Measurements from ENCODE around the gene UPF1. TPM values are rescaled to one million over a fixed set of nuclear protein-coding genes. Genes with fewer than 3 reads are reported as not detected.

UPF1 gene
- polyA plus RNA-seq (2013), result 23.2 TPM

DNA sequence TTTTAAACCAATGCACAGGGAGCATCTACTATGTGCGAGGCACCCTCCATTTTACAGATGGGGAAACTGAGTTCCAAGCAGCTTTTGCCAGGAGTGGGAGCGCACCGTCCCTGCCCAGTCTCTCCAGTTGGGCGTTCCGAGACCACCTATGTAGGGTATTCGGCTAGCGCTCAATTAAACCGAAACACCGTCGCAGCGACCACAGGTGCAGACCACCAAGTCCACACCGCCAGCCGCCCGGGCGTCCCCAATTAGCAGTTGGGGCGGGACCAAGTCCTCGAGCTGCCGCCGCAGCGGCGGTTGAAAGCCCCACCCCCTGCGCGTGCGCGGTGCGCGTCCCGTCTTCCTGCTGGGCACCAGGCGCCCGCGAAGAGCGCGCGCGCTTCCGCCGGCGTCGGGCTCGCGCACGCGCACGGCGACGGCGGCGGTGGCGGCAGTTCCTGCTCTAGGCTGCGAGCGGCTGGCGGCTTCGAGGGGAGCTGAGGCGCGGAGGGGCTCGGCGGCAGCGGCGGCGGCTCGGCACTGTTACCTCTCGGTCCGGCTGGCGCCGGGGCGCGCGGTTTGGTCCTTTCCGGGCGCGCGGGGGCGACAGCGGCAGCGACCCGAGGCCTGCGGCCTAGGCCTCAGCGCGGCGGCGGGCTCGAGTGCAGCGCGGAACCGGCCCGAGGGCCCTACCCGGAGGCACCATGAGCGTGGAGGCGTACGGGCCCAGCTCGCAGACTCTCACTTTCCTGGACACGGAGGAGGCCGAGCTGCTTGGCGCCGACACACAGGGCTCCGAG lies at the start of gene UPF1:
UPF1 (plus strand) TSS at position 436 of the 782 bp plus-strand sequence; CDS start at position 687, 251 bp downstream.
- DNase-seq, result peak; percentile 93 to 97 (median 97)
- H3K4me1 ChIP-seq (ENCODE audit: control extremely low read depth in 1 of 4, control insufficient read depth in 4 of 4, insufficient read depth in 4 of 4, low read length in 3 of 4), result peaks cover 13 to 35% (median 24%) of the 10 kb centered on the region in 4 experiments
- 0% methylated on average over 92 of the region's 96 CpGs for WGBS (ENCODE audit: insufficient coverage)
- H3K27ac ChIP-seq (ENCODE audit: insufficient read depth in 1 of 2, low read depth in 1 of 2, low read length in 2 of 2, poor library complexity in 1 of 2, severe bottlenecking in 2 of 2), result peak within 1 kb of the TSS; percentile 43 to 83
- CTCF ChIA-PET, result interaction anchor here (0.8 to 2.1 kb wide), 4 partner anchors 14 to 382 kb away, joined by 3 to 8 read pairs (median 4); no protein-coding TSS in a partner anchor
- peak within 1 kb of the TSS; percentile 57 to 90 (median 70) for H3K4me3 ChIP-seq (ENCODE audit: control insufficient read depth in 1 of 7, extremely low read depth in 1 of 7, insufficient read depth in 4 of 7, low read depth in 2 of 7, low read length in 6 of 7)
- H3K9me3 ChIP-seq (ENCODE audit: control extremely low read depth in 1 of 5, control insufficient read depth in 4 of 5, insufficient read depth in 2 of 5, low read depth in 1 of 5, low read length in 4 of 5), result peaks cover 0 to 8% (median 0%) of the 10 kb centered on the region in 5 experiments
- POLR2A ChIA-PET, result interaction anchor here (0.6 to 1.3 kb wide), 4 partner anchors 42 to 689 kb away, joined by 3 to 4 read pairs (median 4); no protein-coding TSS in a partner anchor
- peaks cover 0 to 2% (median 0%) of the 10 kb centered on the region in 5 experiments for H3K27me3 ChIP-seq (replicated peaks in 2 of 5; ENCODE audit: control insufficient read depth in 4 of 5, insufficient read depth in 5 of 5, low read length in 4 of 5)
- peaks cover 4 to 27% (median 8%) of the 10 kb centered on the region in 4 experiments for H3K36me3 ChIP-seq (ENCODE audit: control insufficient read depth in 4 of 4, insufficient read depth in 4 of 4, low read length in 3 of 4)

DNA sequence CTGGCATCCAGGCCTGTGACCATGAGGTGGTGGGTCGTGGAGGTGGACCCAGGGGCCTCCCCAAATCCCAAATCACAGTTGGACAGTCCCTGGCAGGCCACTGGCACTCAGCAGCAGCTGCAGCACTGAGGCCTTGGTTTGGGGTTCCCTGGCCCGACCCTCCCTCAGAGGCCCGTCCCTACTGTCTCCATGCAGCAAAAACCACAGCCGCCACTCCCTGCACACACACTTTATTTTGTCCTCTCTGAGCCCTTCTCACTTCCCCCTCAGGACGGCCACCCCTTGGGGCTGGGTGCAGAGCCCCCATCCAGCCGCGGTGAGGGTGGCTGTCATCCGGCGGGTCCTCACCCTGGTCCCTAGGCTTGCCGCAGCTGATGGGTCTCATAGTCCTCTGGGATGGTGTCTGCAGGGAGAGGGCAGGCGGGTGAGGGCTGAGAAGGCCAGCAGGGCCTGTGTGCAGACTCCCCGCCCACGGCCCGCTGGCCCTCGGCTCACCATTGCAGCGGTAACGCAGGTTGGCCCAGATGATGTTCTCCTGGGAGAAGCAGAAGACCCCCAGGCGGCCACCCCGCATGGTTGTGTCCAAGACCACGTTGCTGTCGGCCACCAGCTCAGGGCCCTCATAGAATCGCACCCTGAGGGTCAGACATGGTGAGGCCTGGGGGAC lies 49.1 kb upstream of the UPF1 start:
- POLR2A ChIA-PET, result no interaction called here
- peaks cover 0 to 48% (median 14%) of the 10 kb centered on the region in 5 experiments for H3K27me3 ChIP-seq (replicated peaks in 2 of 5; ENCODE audit: control insufficient read depth in 4 of 5, insufficient read depth in 5 of 5, low read length in 4 of 5)

DNA sequence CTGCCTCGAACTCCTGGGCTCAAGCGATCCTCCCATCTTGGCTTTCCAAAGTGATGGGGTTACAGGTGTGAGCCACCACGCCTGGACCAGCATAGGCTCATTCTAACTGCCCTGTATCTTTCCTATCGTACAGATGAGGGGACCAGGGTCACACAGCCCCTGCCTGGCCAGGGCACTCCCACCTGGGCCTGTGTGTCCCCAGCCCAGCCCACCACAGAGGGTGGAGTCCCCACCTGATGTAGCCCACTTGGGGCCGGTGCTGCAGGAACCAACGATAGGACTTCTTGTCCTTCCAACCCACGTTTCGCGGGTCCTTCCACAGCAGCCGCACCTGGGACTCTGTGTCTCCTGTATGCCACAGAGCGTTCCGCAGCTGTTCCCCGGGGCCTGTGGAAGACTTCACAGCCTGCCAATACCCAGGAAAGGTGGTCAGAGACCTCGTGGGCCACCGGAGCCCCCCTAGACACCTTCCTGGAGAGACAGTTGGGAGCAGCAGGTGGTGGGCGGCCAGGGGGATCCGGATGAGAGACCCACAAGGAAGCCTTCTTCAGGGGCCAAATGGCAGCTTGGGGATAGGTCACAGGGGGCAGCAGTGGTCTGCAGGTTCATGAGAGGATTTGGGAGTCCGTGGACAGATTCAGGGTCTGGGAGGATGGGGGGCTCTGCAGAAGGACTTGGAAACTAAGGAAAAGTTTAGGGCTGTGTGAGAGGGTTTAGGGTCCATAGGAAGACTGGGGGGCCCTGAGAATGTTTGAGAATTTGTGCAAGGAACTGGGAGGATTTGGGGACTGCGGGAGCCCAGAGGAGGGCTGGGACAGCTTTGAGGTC lies 47.6 kb upstream of the UPF1 start:
- Histone ChIP-seq H3K4me3 (ENCODE audit: control insufficient read depth in 1 of 7, extremely low read depth in 1 of 7, insufficient read depth in 4 of 7, low read depth in 2 of 7, low read length in 6 of 7) (no peak overlapping the region), H3K4me1 (ENCODE audit: control extremely low read depth in 1 of 4, control insufficient read depth in 4 of 4, insufficient read depth in 4 of 4, low read length in 3 of 4) (peaks cover 0 to 23% (median 19%) of the 10 kb centered on the region in 4 experiments), H3K27me3 (replicated peaks in 2 of 5; ENCODE audit: control insufficient read depth in 4 of 5, insufficient read depth in 5 of 5, low read length in 4 of 5) (peaks cover 0 to 50% (median 18%) of the 10 kb centered on the region in 5 experiments), H3K9me3 (ENCODE audit: control extremely low read depth in 1 of 5, control insufficient read depth in 4 of 5, insufficient read depth in 2 of 5, low read depth in 1 of 5, low read length in 4 of 5) (peaks cover 0 to 2% (median 0%) of the 10 kb centered on the region in 5 experiments), H3K36me3 (ENCODE audit: control insufficient read depth in 4 of 4, insufficient read depth in 4 of 4, low read length in 3 of 4) (no peaks in the 10 kb centered on the region), H3K27ac (ENCODE audit: insufficient read depth in 1 of 2, low read depth in 1 of 2, low read length in 2 of 2, poor library complexity in 1 of 2, severe bottlenecking in 2 of 2) (no peak overlapping the region)
- ChIA-PET CTCF (no interaction called here), POLR2A (interaction anchor here (0.6 to 0.7 kb wide), 2 partner anchors 19 to 717 kb away, joined by 3 to 6 read pairs; no protein-coding TSS in a partner anchor)
- 95% methylated on average over 19 of the region's 19 CpGs for WGBS (ENCODE audit: insufficient coverage)
- no peak for DNase-seq

More for the DNA sequence above, 49.1 kb upstream of the UPF1 start:
- peaks cover 0 to 13% (median 10%) of the 10 kb centered on the region in 4 experiments for H3K4me1 ChIP-seq (ENCODE audit: control extremely low read depth in 1 of 4, control insufficient read depth in 4 of 4, insufficient read depth in 4 of 4, low read length in 3 of 4)
- H3K9me3 ChIP-seq (ENCODE audit: control extremely low read depth in 1 of 5, control insufficient read depth in 4 of 5, insufficient read depth in 2 of 5, low read depth in 1 of 5, low read length in 4 of 5), result peaks cover 0 to 2% (median 0%) of the 10 kb centered on the region in 5 experiments
- no peak for DNase-seq
- CTCF ChIA-PET, result interaction anchor here (0.7 kb wide), 1 partner anchor 64 kb away, joined by 3 read pairs; no protein-coding TSS in a partner anchor
- no peak overlapping the region for H3K4me3 ChIP-seq (ENCODE audit: control insufficient read depth in 1 of 7, extremely low read depth in 1 of 7, insufficient read depth in 4 of 7, low read depth in 2 of 7, low read length in 6 of 7)
- no peak overlapping the region for H3K27ac ChIP-seq (ENCODE audit: insufficient read depth in 1 of 2, low read depth in 1 of 2, low read length in 2 of 2, poor library complexity in 1 of 2, severe bottlenecking in 2 of 2)
- H3K36me3 ChIP-seq (ENCODE audit: control insufficient read depth in 4 of 4, insufficient read depth in 4 of 4, low read length in 3 of 4), result no peaks in the 10 kb centered on the region
- 90% methylated on average over 18 of the region's 22 CpGs for WGBS (ENCODE audit: insufficient coverage)

DNA sequence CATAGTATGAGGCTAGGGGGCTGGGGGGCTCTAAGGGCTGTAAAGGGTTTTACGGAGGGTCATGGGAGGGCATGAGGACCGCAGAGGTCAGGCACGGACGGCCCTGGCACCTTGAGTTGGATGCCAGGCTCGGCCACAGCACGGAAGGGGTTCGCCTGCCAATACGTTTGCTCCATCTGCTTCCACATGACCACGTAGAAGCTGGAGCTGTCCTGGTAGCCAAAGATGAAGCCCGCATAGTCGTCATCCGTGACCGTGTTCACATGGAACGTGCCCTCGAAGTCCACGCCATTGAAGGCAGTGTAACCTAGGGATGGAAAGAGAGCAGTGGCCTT lies 47.0 kb upstream of the UPF1 start:
- ChIA-PET POLR2A (interaction anchor here (0.7 kb wide), 1 partner anchor 20 kb away, joined by 6 read pairs; no protein-coding TSS in a partner anchor), CTCF (no interaction called here)
- WGBS (ENCODE audit: insufficient coverage), result 84% methylated on average over 16 of the region's 16 CpGs
- peaks cover 0 to 29% (median 23%) of the 10 kb centered on the region in 4 experiments for H3K4me1 ChIP-seq (ENCODE audit: control extremely low read depth in 1 of 4, control insufficient read depth in 4 of 4, insufficient read depth in 4 of 4, low read length in 3 of 4)
- no peak overlapping the region for H3K27ac ChIP-seq (ENCODE audit: insufficient read depth in 1 of 2, low read depth in 1 of 2, low read length in 2 of 2, poor library complexity in 1 of 2, severe bottlenecking in 2 of 2)
- peaks cover 0 to 56% (median 21%) of the 10 kb centered on the region in 5 experiments for H3K27me3 ChIP-seq (replicated peaks in 2 of 5; ENCODE audit: control insufficient read depth in 4 of 5, insufficient read depth in 5 of 5, low read length in 4 of 5)
- no peak overlapping the region for H3K4me3 ChIP-seq (ENCODE audit: control insufficient read depth in 1 of 7, extremely low read depth in 1 of 7, insufficient read depth in 4 of 7, low read depth in 2 of 7, low read length in 6 of 7)
- DNase-seq, result no peak
- H3K36me3 ChIP-seq (ENCODE audit: control insufficient read depth in 4 of 4, insufficient read depth in 4 of 4, low read length in 3 of 4), result no peaks in the 10 kb centered on the region
- H3K9me3 ChIP-seq (ENCODE audit: control extremely low read depth in 1 of 5, control insufficient read depth in 4 of 5, insufficient read depth in 2 of 5, low read depth in 1 of 5, low read length in 4 of 5), result peaks cover 0 to 2% (median 0%) of the 10 kb centered on the region in 5 experiments

DNA sequence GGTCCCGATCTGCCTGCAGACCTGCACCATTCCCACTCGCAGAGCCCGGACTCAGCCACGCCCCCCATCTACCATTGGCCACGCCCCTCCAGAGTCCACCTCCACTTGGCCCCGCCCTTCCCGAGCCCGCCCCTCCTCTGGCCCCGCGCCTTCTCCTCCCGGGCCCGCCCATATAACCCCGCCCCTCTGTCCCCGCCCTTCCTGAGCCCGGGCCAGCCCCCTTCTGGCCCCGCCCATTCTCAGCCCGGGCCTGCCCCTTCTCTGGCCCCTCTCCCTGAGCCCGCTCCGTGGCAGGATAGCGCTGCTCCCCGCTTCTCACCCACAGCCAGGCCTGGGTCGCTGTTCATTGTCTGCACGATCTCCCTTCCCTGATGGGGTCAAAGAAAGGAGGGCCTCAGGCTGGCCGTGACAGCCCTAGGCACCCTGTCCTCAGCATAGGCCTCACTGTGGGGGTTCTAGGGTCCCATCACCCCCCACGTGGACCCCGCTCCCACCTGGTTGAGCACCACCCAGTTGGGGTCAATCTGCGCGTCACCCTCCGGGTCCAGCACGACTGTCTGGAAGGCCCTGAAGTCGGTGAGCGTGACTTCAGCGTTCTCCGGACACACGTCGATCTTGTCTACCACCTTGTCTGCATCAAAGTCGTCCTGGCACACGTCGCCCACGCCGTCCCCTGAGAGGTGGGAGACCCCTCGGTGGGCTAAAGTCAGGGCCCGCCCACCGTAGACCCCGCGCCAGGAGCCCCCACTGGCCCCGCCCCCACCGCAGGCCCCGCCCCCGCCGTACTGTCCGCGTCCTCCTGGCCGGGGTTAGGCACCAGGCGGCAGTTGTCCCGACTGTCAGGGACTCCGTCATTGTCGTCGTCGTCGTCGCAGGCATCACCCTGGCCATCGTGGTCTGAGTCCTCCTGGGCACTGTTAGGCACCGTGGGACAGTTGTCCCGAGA lies 46.3 kb upstream of the UPF1 start:
- no peak overlapping the region for H3K27ac ChIP-seq (ENCODE audit: insufficient read depth in 1 of 2, low read depth in 1 of 2, low read length in 2 of 2, poor library complexity in 1 of 2, severe bottlenecking in 2 of 2)
- ChIA-PET CTCF (no interaction called here), POLR2A (no interaction called here)
- no peaks in the 10 kb centered on the region for H3K36me3 ChIP-seq (ENCODE audit: control insufficient read depth in 4 of 4, insufficient read depth in 4 of 4, low read length in 3 of 4)
- DNase-seq, result peak; percentile 71 to 79 (median 74)
- H3K4me1 ChIP-seq (ENCODE audit: control extremely low read depth in 1 of 4, control insufficient read depth in 4 of 4, insufficient read depth in 4 of 4, low read length in 3 of 4), result peaks cover 0 to 35% (median 27%) of the 10 kb centered on the region in 4 experiments
- H3K27me3 ChIP-seq (replicated peaks in 2 of 5; ENCODE audit: control insufficient read depth in 4 of 5, insufficient read depth in 5 of 5, low read length in 4 of 5), result peaks cover 0 to 63% (median 24%) of the 10 kb centered on the region in 5 experiments
- peaks cover 0 to 2% (median 0%) of the 10 kb centered on the region in 5 experiments for H3K9me3 ChIP-seq (ENCODE audit: control extremely low read depth in 1 of 5, control insufficient read depth in 4 of 5, insufficient read depth in 2 of 5, low read depth in 1 of 5, low read length in 4 of 5)
- WGBS (ENCODE audit: insufficient coverage), result 6% methylated on average over 41 of the region's 65 CpGs
- peak overlapping the region in 2 of 7 experiments; percentile 11 to 45 for H3K4me3 ChIP-seq (ENCODE audit: control insufficient read depth in 1 of 7, extremely low read depth in 1 of 7, insufficient read depth in 4 of 7, low read depth in 2 of 7, low read length in 6 of 7)
